HUDEP-2 (cell line): ENCODE measurements around the gene MGAT5B.

Source experiments
- DNase-seq, 76 experiments: peaks; one replicate each; lab custom pipeline; 2025; ENCODE audit not compliant: unreplicated experiment in 76 of 76; lab: John Stamatoyannopoulos, UW

The MGAT5B gene

DNA sequence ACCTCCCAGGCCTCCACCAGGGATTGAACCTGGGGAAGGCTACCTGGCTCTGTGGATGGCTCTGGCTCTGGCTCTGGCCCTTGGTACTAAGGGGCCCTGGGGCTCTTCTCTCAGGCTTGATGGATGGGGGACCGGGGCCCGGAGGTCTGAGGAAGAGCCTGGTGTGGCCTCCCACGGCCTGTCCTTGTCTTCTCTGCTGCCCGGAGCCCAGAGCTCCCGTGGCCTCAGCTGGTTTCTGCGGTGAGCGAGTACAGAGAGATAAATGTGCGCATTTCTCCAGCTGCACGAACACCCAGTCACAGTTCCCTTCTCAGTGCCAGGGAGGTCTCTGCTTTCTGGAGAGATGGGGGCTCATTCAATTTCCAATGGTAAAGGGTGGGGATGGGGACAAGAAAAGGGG is 9.2 kb downstream of the MGAT5B start:
- DNase-seq = no peak

DNA sequence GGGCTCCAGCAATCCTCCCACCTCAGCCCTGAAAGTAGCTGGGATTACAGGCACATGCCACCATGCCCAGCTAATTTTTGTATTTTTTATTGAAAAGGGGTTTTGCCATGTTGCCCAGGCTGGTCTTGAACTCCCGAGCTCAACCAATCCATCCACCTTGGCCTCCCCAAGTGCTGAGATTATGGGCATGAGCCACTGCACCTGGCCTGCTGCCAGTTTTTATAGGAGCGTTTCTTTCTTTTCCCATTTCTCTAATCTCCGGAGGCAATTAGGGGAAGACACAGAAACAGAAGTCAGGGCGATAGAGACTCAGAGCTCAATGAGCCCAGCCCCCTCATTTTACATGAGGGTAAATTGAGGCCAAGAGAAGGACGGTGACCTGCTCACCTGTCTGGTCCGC is 10.4 kb downstream of the MGAT5B start:
- DNase-seq = no peak

DNA sequence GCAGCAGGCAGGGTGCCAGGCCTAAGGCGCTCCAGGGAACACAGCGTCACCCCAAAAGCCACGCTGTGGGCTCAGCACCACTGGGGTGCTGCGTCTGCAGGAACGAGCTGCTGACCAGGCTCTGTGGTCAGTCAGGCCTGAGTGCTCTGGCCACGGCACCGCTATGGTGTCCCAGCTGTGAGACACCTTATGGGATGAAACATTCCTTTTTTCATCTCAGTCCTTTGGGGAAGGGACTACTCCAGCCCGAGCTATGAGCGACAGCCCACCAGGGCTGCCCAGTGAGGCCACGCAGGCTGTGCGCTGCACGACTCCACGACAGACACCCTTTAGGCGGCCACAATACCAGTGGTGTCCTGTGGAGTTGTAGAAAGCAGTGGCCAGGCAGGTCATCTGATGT is 11.1 kb downstream of the MGAT5B start:
- DNase-seq = no peak

DNA sequence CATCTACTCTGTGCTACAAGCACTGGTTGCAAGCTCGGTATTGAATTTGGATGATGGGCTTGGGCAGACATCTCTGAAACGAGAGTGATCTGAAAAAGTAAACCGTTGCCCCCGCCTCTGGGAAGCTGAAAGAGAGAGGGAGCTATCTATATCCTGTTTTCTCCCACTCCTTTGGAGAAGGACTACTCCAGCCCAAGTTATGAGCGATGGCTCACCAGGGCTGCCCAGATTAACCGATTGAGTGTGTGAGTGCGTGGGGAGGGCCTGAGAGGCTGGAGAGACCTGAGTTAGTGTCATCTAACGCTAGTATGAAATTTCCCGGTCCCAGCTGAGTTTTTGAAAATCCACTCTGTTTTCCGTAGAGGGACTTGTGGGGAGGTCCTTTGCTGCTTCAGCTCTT is 11.5 kb downstream of the MGAT5B start:
- no peak for DNase-seq

DNA sequence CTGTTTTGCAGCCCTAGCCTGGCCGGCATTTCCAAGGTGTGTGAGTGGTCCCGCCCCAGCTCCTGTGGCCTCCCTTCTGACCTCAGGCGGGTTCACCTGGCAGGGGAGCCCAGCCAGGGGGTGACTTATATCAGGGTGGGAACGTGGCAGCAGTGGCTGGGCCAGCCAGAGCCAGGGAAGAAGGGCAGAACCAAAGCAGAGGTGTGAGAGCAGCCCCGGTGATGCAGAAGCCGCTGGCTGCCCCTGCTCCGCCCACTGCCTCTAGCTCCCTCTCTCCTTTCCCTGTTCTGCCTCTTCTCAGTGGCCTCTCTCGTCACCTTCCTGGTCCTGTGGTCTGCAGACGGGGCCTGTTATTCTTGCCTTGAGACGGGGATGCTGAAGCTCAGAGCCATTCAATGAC is 12.1 kb downstream of the MGAT5B start:
- DNase-seq = no peak

DNA sequence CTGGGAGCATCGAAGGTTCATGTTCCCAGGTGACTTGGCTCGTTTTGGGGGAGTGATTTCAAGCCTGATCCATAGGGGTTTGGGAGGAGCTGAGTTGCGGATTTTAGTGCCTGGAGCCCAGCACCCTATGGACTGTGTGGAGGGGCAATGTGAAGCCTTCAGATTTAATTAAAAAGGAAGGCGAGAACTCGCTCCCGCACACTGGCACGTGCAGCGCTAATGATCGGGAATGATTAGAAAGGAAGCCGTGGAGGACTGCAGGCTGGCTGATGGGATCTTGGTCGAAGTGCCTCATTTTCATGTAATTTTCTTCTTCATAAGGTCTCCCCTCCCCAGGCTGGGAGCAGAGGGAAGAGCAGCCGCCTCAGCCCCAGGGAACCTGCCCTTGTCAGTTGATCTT is 12.8 kb downstream of the MGAT5B start:
- DNase-seq = no peak

DNA sequence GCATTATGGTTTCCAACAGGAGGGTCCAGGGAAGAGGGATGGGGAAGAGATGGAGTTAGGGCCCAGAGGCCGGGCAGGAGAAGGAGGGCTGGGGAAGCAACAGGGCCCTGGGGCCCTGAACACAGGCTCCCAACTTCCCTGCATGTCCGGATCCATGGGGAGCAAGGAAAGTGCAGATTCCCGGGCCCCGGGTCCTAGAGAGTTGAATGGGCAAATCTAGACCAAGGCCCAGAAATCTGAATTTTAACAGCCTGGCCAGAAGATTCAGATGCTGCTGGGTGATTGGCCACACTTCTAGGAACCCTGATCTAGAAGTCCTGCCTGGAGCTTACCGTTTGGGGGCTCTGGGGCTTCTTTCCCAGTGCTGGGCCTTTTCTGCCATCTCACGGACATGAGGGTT is 13.2 kb downstream of the MGAT5B start:
- DNase-seq = no peak

DNA sequence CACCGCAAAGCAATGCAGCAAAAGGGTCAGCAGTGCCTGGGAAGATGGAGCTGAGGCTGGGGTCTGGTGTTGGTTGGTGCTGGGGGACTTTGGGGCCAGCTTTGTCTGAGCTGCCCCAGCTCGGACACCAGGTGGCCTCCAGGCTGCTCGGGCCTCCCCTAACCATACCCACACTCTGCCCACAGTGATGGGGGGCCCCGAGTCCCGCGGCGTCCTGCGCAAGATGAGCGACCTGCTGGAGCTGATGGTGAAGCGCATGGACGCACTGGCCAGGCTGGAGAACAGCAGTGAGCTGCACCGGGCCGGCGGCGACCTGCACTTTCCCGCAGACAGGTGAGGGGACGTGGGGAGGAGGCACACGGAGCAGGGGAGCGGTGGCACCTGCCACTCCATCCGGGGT is 13.8 kb downstream of the MGAT5B start:
- no peak for DNase-seq

DNA sequence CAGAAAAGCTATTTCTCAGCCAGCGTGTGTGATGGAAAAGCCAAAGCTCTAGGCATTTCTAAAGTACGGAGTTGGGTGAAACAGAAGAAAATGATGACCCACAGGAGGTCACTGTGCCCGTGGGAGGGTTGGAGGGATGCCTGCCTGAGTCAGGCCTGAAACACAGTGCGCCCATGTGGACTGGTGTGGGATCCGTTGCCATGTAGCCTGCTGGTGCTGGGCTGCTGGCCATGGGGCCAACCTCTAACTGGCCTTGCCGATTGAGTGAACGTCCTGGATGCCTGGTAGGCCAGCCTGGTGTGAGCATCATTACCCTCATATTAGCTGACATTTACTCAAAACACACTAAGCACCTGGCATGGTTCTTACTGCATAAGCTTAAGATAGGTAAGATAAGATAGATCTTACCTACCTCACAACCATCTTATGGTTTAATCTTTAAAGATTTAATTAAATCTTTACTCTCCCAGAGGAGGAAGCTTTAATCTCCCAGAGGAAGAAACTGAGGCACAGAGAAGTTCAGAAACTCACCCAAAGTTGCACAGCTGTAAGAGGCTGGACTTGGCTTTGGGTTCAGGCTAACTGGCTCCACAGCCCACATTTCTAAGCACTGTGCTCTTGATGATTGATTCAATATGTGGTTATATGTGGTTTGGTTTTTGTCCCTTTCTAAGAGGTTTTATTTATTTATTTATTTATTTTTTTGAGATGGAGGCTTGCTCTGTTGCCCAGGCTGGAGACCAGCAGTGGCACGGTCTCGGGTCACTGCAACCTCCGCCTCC is 15.7 kb downstream of the MGAT5B start:
- DNase-seq = no peak

DNA sequence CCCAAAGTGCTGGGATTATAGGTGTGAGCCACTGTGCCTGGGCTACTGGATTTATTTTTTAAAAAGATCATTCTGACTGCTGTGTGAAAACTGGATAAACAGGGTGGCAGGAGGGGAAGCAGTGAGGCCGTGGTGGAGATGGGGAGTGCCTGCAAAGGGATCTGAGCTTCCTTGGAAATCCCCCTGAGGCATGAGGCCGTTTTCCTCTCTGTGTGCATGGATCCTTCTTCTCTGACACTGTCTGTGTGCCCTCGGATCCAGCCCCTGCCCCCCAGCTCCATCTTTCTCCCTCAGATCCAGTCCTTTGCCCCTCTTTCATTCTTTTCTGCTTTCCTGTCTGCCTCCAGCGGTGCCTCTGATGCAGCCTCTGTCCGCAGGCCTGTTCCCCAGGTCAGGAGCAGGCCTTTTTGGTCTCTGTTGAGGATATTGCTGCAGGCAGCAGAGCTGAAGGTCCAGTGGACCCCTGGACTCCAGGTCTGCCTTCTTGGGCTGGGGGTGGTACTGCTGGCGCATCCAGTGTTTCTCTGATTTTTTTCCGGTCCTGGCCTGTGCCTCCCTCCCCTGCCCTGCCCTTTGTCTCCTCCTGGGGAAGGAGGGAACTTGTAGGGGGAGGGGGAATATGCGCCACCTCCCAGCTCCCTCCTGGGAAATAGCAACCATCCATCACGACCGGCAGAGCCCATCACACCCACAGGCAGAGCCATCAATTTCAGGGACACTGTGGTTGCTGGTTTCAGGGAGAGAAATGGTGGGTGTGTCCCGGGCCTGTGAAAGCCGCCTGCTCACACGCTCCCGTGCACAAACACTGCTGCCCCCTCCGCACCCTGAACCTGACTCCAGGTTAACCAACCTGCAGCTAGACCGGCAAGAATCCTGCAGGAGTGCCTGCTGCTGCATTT is 17.0 kb downstream of the MGAT5B start:
- no peak for DNase-seq

DNA sequence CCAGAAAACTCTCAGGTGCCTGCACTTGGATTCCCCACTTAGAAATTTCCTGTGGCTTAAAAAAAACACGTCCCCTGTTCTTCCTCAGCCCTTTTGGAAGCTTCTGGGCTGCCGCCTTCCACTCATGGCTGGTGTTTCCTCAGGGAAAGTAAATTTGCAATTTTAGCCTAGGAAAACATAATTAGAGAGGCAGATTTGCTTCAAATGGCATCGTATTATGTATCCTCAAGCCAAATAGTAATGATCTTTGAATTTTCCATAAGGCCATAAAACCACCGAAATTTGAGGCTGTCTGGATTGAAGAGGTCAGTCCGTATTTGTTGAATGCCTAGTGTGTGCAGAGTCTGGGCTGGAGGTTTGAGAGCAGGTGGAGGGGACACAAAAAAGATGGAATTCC is 17.7 kb downstream of the MGAT5B start:
- DNase-seq = no peak

DNA sequence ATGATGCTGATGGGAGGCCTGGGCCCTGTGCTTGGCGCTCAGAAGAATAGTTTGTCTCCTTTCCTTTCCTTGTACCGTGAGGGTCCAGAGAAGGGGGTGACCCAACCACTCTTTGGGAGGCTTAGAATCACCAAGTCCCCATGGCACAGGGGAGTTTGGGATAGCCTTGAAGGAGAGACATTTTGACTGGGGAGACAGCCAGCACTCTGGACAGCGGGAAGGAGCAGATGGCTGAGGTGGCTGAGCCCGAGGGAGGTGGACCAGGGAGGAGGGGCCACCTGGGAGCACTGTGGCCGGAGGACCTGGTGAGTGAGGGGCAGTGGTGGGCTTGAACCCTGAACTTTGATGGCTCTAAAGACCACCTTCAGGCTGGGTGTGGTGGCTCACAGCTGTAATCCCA is 18.2 kb downstream of the MGAT5B start:
- no peak for DNase-seq

DNA sequence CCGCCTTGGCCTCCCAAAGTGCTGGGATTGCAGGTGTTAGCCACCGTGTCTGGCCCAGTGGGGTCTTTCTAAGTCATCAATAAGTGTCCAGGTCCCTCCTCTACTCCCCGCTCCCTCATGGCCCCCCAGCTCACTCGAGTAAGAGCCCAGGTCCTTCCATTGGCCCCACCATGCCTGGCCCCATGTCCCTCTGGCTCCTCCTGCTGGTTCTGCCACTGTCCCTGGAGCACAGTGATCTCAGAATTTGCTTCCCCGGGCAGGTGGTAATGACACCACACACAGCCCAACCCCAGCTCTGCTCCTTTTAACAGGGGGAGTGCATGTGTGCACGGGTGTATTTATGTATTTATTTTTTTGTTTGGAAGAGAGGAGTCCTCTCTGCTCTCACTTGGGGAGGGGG is 19.6 kb downstream of the MGAT5B start:
- DNase-seq = peak in 8 of 76 experiments; percentile 1 to 35 (median 6)

DNA sequence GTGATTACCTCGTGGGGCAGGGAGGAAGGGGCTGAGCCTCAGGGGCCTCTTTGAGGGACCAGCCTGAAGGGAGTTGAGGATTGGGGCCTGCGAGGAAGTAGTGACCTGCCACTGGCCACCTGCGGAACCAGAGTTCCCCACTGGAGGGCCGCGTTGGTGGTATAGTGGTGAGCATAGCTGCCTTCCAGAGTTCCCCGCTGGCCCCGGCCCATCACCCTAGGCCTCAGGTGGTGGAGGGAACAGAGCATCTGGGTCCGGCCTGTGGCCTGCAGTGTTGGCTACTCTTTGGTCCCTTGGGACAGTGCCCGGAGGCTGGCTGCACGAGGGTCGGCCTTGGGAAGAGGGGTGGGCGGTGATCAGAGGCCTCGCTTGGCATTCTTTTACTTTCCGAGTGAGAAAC is 20.5 kb downstream of the MGAT5B start:
- DNase-seq = no peak

DNA sequence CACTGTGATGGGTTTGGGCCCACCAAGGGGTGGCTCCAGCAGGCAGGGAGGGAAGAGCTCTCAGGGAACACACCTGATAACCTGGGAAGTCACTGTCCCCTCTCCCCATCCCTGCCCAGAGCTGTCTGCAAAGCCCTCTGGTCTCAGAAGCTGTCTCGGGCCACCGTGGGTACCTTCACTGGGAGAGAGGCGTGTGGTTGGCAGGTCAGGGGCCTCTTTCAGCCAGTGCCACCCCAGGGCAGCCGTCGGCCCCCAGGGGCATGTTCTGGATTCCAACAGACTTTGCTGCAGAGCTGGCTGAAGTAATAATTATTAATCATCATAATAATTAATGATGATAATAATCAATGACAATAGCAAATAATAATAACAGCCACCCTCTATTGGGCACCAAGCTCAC is 21.1 kb downstream of the MGAT5B start:
- DNase-seq = no peak

DNA sequence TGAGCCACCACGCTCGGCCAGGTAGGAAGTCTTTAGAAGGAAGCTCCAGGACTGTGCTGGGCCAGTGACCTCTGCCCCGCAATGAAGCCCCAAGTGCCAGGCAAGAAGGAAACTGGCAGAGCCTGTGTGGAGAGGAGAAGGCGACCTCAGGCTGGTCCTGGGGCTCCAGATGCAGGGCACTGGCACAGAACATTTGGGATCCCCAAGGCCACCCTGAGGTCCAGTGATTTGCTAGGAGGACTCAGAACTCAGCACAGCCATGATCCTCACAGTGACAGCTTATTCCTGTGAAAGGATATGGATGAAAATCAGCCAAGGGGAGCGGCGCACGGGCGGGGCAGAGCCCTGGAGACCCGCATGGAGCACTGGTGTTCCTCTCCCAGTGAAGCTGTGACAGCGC is 24.1 kb downstream of the MGAT5B start:
- DNase-seq = no peak

DNA sequence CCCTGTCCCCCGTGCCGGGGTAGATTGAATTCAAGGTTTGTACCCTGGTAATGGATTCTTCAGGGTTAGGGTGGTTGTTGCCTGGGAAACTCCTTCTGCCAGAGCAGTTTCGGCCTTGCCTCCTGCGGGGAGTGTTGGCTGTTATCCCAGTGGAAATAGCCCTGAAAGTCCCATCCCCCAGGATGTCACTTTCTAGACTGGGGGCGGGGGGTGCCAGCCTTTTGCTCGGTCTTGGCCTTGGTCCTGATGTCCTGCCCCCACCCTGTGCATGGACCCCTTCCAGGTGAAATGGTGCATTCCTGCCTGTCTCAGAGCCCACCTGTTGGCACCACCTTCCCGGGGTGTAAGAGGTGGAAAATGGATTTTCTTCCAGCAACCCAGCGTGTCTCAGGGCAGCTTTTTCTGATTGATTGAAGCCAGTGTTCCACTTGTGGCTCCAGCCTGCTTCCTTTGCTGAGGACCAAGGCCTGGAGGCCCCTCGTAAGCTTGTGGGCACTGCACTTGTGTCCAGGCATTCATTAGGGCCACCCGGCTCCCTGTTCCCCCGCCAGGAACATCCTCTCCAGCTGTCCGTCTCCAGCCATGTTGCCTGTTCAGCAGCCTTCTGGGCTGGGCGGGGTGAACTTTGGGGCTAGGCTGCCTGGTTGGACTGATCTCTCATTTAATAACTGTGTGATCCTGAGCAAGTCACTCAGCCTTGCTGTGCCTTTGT is 25.6 kb downstream of the MGAT5B start:
- DNase-seq = no peak

DNA sequence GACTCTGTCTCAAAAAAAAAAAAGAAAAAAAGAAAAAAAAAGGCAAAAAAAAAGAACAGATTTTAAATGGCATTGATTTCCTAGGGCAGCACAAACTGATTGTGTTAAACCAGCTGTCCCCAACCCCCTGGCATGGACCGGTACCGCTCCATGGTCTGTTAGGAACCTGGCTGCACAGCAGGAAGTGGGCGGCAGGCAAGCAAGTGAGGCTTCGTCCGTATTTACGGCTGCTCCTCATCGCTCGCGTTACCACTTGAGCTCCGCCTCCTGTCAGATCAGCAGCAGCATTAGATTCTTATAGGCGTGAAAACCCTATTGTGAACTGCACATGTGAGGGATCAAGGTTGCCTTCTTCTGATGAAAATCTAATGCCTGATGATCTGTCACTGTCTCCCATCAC is 26.6 kb downstream of the MGAT5B start:
- DNase-seq = no peak

DNA sequence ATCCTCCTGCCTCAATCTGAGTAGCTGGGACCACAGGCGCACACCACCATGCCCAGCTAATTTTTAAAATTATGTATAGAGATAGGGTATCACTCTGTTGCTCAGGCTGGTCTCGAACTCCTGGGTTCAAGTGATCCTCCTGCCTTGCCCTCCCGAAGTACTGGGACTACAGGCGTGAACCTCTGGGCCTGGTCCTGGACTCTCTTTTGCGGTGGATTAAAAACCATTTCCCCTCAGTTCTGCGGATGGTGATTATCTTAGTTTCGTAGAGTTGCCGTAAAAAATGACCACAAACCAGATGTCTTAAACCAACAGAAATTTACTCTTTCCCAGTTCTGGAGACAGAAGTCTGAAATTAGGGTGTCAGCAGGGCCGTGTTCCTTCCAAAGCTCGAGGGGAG is 28.8 kb downstream of the MGAT5B start:
- no peak for DNase-seq

DNA sequence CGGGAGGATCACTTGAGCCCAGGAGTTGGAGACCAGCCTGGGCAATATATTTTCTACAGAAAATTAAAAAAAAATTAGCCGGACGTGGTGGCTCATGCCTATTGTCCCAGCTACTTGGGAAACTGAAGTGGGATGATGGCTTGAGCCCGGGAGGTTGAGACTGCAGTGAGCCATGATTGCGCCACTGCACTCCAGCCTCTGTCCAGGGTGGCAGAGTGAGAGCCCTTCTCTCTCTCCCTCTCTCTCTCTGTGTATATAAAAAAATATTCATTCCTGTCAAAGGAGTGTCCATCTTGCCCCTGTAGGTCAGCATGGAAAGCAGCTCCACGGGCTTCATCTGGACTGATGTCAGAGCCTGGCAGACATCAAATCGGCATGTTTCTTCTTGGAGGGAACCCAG is 31.2 kb downstream of the MGAT5B start:
- DNase-seq = no peak

DNA sequence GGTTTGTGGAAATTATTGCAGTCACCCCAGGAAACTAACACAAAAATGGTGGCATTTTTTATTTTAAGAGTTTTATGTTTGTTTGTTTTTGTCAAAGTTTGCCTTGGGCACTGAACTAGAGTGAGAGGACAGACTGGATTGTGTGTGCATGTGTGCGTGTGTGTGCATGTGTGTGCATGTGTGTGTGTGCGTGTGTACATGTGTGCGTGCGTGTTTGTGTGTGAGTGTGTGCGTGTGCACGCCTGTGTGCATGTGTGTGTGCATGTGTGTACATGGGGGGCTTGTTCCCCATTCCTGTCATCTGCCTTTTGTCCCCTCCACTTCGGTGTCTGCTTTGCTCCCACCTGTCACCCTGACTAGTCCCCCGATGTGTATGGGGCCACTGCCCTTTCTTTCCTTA is 32.5 kb downstream of the MGAT5B start:
- DNase-seq = no peak
